GM19372 (cell line): Measurements from ENCODE around the gene DCAF15.

Experiments used
- ATAC-seq: cut with Tn5 transposase; IDR thresholded peaks from one replicate; pipeline ENCODE4 v1.9.1; 2021; ENCODE audit warnings: mild to moderate bottlenecking, low read depth, moderate library complexity; ENCODE audit not compliant: unreplicated experiment

The DCAF15 gene

GRCh38 chr19:13929340-13929739 is 23.0 kb upstream of the DCAF15 start:
- no peak for ATAC-seq

- ATAC-seq = no peak
Measured at GRCh38 chr19:13929956-13930355, 22.4 kb upstream of the DCAF15 start.

- ATAC-seq = no peak
Measured at GRCh38 chr19:13930402-13930801, 21.9 kb upstream of the DCAF15 start.

DNA sequence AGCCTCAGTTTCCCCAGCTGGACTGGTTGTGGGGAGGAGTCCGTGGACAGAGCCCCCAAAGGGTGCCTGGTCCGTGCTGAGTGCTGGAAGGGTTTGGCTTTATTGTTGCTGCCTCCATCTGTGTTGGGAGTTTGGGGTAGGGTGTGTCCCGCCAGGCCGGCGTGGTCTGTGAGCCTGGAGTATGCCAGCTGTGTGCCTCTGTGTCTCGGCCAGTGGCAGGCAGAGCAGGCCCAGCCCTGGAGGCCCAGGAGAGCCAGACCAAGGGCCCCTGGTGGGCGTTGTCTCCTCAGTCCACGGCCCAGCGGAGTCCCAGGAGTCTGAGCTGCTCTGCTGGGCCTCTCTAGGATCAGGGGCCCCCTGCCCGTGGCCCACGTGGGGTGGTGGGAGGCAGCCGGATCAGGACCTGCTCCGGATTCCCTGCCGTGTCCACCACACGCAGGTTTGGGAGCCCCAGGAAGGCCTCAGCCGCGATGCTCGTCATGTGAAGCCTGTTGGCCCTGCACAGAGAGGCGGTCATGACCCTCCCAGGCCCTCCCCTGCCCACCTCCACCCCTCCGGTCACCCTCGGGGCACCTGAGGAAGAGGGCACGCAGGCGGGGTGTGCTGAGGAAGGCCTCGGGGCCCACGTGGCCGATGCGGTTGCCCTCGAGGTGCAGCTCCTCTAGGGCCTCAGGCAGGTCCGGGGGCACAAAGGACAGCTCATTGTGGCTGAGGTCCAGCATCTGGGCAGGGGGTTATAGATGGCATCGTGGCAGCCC is 20.7 kb upstream of the DCAF15 start:
- ATAC-seq = no peak

- no peak for ATAC-seq
Measured at GRCh38 chr19:13932149-13932637, 20.1 kb upstream of the DCAF15 start.

DNA sequence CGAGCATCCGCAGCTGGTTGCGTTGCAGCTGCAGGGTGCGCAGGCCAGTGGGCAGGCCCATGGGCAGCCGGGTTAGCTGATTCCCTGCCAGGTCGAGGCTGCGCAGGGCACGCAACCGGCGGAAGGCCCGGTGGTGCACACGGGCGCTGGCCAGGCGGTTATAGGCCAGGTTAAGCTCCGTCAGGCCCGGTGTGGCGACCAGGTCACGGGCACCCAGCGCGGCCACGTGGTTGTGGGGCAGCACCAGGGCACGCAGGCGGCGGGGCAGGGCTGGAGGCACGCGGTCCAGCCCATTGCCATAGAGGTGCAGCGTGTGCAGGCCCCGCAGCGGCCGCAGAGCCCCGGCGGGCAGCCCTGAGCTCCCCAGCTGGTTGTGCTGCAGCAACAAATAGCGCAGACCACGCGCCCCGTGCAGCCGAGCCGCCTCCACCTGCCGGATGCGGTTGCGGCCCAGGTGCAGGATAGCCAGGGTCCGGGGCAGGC is 19.4 kb upstream of the DCAF15 start:
- ATAC-seq = no peak

DNA sequence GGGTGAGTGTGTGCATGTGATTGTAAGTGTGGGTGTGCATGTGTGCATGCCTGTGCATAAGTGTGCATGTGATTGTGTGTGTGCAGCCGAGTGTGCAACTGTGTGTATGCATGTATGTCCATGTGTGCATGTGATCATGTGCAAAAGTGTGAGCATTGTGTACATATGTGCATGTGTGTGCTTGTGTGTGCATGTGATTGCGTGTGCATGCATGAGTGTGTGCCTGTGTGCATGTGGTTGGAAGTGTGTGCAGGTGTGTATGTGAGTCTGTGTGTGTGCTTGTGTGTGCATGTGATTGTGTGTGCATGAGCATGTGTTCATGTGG is 17.6 kb upstream of the DCAF15 start:
- ATAC-seq = no peak

DNA sequence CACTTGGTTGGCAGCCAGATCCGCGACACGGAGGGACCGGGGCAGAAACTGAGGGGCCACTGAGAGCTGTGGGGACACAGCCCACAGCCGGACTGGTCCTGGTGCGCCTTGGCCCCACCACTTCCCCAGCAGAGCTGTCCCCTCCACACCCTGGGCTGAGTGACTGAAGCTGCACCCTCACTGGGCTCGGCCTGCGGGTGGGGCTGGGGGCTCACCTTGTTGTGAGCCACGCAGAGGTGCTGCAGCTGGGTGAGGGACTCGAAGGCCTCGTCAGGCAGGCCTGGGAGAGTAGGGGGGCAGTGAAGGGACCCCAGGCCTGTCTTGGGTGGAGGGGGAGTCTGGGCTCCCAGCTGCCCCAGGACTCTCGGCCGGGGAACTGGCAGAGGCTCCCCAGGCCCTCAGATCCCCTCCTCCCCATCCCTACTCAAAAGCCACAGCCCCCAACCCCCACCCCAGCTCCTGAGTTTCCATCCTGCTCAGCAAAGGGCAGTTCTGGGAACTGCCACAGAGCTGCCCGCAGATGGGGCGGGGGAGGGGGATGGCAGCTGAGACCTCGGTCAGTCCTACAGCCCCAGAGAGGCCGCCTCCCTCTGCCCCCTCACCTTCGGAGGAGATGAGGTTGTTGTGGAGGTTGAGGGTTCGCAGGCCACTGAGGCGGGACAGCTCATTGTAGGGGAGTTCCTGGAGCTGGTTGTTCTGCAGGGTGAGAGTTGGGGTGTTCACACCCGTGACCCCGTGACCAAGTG is 16.4 kb upstream of the DCAF15 start:
- ATAC-seq = no peak

DNA sequence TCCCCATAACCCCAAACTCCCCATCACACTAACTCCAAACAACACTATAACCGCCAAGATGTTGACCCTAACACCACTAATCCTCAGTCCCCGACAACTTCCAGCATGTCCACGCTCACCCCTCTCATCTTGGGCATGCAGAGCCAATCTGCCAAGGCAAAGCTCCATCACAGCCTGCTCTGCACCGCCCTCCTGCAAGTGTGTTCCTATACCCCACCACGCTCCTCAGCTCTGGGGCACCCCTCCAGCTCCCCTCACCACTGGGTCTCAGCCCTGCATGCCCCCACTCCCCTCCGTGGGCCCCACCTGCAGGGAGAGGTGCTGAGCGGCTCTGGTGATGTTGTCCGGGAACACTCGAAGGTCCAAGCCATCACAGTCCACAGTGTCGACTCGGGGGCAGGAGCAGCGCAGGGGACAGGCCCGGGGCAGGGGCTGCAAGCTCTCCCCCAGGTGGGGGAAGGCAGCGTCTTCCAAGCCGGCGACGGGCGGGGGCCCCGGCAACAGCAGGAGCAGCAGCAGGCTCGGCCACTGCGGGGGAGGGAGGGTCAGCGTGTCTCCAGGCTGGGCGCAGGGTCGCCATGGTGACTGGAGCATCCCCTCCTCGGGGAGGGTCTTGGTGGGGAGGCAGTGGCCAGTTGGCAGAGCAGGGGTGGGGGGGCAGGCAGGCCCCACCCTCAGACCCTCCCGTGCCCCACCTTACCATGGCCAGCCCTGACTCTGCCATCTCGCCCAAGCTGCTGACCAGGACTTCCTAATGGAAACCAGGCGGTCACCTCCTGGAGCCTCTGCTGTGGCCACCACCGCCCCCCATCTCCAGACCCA is 14.6 kb upstream of the DCAF15 start:
- ATAC-seq = no peak

- ATAC-seq = no peak
Measured at GRCh38 chr19:13938301-13939064, 13.8 kb upstream of the DCAF15 start, which contains the start of gene PODNL1. PODNL1 (minus strand) TSS chr19:13938417; CDS start chr19:13938181, 236 bp downstream.

- ATAC-seq = no peak
Measured at GRCh38 chr19:13942023-13942684, 10.2 kb upstream of the DCAF15 start.

DNA sequence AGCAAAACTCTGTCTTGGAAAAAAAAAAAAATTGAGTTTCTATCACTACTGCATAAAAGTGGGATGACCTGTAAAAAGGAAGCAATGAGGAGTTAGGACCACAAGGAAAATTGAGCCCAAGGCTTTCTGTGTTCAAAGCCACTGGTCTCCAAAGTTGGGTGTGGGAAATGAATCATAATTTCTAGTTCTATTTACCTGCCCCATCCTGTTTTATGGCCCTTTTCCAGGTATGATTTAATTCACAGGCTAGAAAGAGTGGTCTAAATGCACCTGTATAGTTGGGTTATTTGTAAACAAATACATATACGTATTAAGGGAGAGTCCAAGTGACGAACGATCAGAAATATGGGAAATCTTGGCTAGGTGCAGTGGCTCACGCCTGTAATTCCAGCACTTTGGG is 5.9 kb upstream of the DCAF15 start:
- ATAC-seq = no peak

DNA sequence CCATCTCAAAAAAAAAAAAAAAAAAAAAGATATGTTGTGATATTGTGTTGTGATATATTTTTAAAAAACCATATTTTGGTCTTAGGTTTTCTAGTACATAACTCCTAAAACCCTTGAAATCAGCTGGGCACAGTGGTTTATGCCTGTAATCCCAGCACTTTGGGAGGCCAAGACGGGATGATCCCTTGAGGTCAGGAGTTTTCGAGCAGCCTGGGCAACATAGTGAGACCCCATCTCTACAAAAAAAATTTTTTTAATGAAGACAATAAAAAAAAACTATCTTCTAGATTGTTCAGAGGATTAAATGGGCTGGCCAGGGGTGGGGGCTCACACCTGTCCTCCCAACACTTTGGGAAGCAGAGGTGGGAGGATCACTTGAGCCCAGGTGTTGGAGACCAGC is 1.3 kb upstream of the DCAF15 start:
- no peak for ATAC-seq

DNA sequence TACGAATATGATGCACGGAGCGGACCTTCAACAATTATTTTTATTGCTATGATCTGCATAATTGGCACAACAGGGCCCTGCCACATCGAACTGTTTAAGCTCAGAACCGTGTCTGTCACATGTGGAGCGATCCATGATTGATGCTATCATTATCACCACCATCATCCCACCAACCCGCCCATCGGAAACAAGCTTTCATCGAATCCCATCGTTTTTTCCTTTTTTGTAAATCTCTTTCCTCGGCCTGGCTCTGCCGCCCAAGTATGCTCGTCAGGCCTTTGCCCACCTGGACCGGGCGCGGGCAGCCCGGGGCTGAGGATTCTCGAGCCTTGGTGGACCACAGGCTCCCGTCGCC is 533 bp upstream of the DCAF15 start:
- no peak for ATAC-seq

- no peak for ATAC-seq
Measured at GRCh38 chr19:13952931-13953531, 722 bp downstream of the DCAF15 start.

DNA sequence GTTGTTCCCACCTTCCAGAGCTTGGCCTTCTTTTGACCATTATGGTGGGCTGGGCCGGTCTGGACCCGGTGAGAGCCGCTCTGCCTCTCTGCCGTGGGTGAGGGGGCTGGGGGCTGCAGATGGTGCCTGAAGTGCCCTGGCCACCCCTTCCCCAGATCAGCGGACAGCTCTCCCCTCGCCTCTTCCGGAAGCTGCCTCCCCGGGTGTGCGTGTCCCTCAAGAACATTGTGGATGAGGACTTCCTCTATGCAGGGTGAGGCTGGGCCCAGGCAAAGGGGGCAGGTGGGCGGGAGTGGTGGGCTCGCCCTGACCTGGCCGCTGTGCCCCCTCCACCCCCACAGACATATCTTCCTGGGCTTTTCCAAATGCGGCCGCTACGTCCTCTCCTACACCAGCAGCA is 1.9 kb downstream of the DCAF15 start:
- no peak for ATAC-seq

- ATAC-seq = no peak
Measured at GRCh38 chr19:13955662-13956364, 3.5 kb downstream of the DCAF15 start.

- ATAC-seq = no peak
Measured at GRCh38 chr19:13956365-13956744, 4.0 kb downstream of the DCAF15 start.

DNA sequence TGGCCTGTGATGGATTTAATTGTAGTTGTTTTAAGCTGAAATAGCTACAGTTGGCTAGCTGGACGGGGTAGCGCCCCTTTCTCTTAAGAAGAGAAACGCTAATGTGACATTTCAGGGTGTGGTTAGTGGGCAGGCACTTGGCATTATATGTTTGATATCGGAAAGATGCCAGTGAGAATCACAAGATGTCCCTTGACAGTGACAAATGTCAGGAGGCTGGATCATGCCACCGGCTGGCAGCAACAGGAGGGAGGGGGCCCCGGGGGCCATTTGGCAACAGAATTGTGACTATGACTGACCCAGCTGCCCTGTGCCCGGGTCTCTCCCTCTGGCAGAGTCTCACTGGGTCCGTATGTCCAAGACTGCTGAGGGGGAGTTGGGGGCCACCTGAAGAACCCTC is 4.7 kb downstream of the DCAF15 start:
- no peak for ATAC-seq
